Osteocyte (in vitro differentiated cells): ENCODE data around the gene PIERCE2. TPM values are rescaled to one million over a fixed set of nuclear protein-coding genes. Genes with fewer than 3 reads are reported as not detected.

ENCODE experiments used
- DNase-seq: peaks from one replicate; pipeline ENCODE4 v3.0.0; 2021; ENCODE audit warnings: mixed read lengths; ENCODE audit not compliant: unreplicated experiment; ENCODE audit errors: extremely low spot score
- H3K27ac Mint-ChIP-seq: one replicate; pipeline ENCODE4 v1.8.0; 2021; ENCODE audit warnings: mild to moderate bottlenecking, mixed read lengths; ENCODE audit not compliant: unreplicated experiment
- H3K27me3 Mint-ChIP-seq: one replicate; pipeline ENCODE4 v1.8.0; 2021; ENCODE audit warnings: mixed read lengths; ENCODE audit not compliant: unreplicated experiment
- H3K36me3 Mint-ChIP-seq: one replicate; pipeline ENCODE4 v1.8.0; 2021; ENCODE audit warnings: mixed read lengths; ENCODE audit not compliant: unreplicated experiment
- H3K4me1 Mint-ChIP-seq: one replicate; pipeline ENCODE4 v1.8.0; 2021; ENCODE audit warnings: mixed read lengths; ENCODE audit not compliant: unreplicated experiment
- H3K4me3 Mint-ChIP-seq: one replicate; pipeline ENCODE4 v1.8.0; 2021; ENCODE audit warnings: mild to moderate bottlenecking, moderate library complexity, mixed read lengths; ENCODE audit not compliant: unreplicated experiment
- H3K9me3 Mint-ChIP-seq: one replicate; pipeline ENCODE4 v1.8.0; 2021; ENCODE audit warnings: mixed read lengths; ENCODE audit not compliant: unreplicated experiment
- microRNA-seq: library from miRNA; unstranded; fragments of <30 nt; microRNA quantifications from one replicate; pipeline ENCODE4 v1.1.0, GENCODE V29; 2020; ENCODE audit not compliant: unreplicated experiment
- total RNA-seq: library from RNA; stranded (reverse); gene quantifications from 2 replicates; pipeline ENCODE4 v1.2.1, GENCODE V29; 2021
- TF ChIP-seq, protein P1 (sequence below): fragments of 200-600 bp; sonication (generic); IDR thresholded peaks from 2 replicates; pipeline ENCODE4 v1.5.0; 2021; ENCODE audit warnings: antibody characterized with exemption, mild to moderate bottlenecking, moderate library complexity

PIERCE2 gene
- total RNA-seq, 1 donor from 2014 or later, result 3.0 TPM

DNA sequence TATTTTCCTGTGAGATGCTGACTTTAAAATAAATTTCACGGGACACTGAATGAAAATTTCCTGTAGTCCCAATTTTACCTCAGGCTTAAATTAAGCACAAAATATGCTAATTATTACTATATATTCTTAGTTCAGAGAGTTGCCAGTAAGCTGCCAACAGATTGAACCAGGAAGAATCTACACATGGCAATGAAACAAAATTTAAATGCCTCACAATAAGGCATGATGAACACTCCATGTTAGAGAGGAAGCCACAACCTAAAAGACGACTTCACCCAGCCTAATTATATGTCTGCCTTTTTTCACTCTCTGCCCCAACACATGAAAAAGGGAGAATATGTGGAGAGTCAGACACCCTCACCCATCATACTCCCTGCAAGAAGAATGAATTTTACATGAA is 60.0 kb downstream of the PIERCE2 start:
- TF ChIP-seq, protein P1, sequence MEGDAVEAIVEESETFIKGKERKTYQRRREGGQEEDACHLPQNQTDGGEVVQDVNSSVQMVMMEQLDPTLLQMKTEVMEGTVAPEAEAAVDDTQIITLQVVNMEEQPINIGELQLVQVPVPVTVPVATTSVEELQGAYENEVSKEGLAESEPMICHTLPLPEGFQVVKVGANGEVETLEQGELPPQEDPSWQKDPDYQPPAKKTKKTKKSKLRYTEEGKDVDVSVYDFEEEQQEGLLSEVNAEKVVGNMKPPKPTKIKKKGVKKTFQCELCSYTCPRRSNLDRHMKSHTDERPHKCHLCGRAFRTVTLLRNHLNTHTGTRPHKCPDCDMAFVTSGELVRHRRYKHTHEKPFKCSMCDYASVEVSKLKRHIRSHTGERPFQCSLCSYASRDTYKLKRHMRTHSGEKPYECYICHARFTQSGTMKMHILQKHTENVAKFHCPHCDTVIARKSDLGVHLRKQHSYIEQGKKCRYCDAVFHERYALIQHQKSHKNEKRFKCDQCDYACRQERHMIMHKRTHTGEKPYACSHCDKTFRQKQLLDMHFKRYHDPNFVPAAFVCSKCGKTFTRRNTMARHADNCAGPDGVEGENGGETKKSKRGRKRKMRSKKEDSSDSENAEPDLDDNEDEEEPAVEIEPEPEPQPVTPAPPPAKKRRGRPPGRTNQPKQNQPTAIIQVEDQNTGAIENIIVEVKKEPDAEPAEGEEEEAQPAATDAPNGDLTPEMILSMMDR, result no peak
- H3K4me3 Mint-ChIP-seq, result no peak overlapping the region
- peaks cover 4% of the 10 kb centered on the region for H3K36me3 Mint-ChIP-seq
- H3K27me3 Mint-ChIP-seq, result no peaks in the 10 kb centered on the region
- no peak overlapping the region for H3K27ac Mint-ChIP-seq
- H3K4me1 Mint-ChIP-seq, result no peaks in the 10 kb centered on the region
- no peak for DNase-seq
- peaks cover 9% of the 10 kb centered on the region for H3K9me3 Mint-ChIP-seq

Small RNA genes within 50 kb of the gene (microRNA-seq; reads per million reads assigned to microRNA genes)
- 64.7 reads per million, percentile 47 among the genes with 10 or more reads in this experiment for gene MIR628

Other genes starting within 250 kb of the PIERCE2 start
- gene RSL24D1, start 211.6 kb upstream of the PIERCE2 start, total RNA-seq, result 71.8 and 76.2 TPM in 2 replicates
- gene RAB27A, start 118.7 kb upstream of the PIERCE2 start, total RNA-seq, result 12.4 and 14.6 TPM in 2 replicates
- 14.6 and 15.6 TPM in 2 replicates for gene PIGBOS1, start 89.4 kb upstream of the PIERCE2 start, total RNA-seq
- 15.4 and 15.9 TPM in 2 replicates for gene PIGB, start 89.3 kb upstream of the PIERCE2 start, total RNA-seq
- gene CCPG1, start 136 bp upstream of the PIERCE2 start, total RNA-seq, result 150 and 174 TPM in 2 replicates
- gene DNAAF4, start 99.7 kb downstream of the PIERCE2 start, total RNA-seq, result 1.5 and 1.9 TPM in 2 replicates
- 16.1 and 18.5 TPM in 2 replicates for gene PYGO1, start 179.8 kb downstream of the PIERCE2 start, total RNA-seq